OCI-M2 (cell line): ENCODE measurements around the gene ADAMTSL3.
"Not testable (repeated sequence)": the region's sequence is repeated elsewhere in the genome, so short reads cannot be mapped to it uniquely, and the experiment has no call there.

ENCODE experiments used
- DNase-seq: peaks from one replicate; lab custom pipeline; 2025; ENCODE audit not compliant: unreplicated experiment; lab: John Stamatoyannopoulos, UW

Gene ADAMTSL3

DNA sequence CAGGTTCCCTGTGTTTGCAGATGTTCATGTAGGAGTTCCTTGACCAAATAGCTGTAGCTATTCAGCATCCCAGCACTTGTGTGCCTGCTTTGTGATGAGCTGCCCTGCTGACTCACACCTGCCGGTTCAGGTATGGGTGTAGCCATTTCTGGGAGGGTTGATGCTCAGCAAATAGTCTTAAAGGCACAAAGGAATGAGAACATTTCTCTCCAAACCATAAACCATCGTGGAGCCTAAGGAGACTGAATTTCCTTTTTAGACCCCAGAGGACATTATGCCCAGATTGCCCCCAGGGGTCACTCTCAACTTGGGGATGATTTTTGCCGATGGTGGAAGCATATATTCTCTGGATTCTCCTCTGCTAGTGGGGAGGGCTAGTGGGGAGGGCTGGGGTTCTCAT is 80.6 kb downstream of the ADAMTSL3 start:
- no peak for DNase-seq

DNA sequence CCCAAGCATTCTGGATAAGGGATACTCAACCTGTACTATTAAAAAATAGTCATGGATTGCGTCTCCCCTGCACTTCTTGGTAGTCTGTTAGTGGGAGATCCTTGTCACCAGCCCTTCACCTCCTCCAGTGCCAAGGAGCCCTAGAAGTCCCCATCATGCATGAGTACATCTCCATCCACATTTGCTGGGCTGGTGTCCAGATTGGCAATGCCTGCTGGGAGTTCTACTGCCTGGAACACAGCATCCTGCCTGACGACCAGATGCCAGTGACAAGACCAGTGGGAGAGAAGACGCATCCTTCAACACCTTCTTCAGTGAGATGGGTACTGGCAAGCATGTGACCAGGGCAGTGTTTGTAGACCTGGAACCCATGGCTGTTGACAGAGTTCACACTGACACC is 85.7 kb downstream of the ADAMTSL3 start:
- no peak for DNase-seq

DNA sequence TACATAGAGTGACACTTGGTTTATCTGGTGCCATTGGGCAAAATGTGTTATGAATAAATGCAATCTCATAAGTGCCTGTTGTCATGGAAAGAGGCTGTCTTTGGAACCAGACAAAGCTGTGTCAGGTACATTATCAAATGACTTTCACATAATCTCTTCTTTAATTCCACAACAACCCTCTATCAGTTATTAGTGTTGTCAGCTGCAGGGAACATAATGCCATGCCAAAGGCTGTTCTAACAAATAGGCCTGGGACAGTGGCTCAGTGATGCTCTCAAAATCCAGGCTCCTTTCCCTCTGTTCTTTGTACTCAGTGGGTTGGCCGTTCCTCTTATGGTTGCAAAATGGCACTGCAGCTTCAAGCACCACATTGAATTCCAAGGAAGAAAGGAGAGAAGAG is 91.8 kb downstream of the ADAMTSL3 start:
- DNase-seq: no peak

DNA sequence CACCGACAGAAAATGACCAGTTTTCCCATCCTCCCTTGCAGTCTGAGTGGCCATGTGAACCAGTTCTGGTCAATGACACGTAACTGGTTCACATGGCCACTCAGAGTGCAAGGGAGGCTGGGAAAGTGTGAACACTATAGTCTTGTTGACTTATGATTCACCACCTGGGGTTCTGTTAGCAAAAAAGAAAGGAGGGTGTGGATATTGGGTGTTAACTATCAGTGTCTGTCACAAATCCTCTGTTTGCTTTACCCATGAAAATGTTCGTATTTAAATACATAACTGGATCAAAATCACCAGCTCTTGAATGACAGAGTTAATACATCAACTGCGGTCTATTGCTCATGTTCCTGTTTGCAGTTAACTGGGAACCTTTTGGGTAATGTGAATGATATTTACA is 92.3 kb downstream of the ADAMTSL3 start:
- DNase-seq: no peak

DNA sequence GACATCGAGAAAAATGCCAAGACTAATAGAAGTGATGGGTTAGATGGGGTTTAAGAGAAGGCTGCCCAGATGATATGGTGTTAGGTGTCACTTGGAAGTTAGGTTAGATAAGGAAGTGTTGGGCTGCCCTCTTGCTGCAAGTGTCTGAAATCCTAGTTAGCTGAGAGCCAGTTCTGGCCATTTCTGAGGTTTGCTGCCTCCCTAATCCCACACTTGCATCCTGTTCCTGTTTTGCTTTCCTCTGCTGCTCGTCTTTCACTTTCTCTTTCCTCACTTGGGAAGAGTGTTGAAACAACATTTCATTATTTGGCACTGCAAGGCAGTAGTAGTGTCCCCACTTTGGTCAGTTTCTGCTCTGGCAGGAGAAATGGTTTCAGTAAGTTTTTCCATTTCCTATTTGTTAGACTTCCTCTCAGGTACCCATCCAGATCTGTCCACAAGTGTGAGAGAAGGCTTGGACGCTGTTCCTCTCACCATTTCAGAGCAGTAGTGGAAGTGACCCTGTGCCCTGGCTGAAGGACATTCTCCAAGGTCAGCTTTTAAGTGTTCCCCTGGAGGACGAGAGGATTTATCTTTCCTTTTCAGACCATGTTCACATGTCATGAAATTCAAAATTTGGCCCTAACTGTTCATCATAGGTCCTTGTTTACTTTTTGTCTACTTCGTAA is 93.3 kb downstream of the ADAMTSL3 start:
- DNase-seq: no peak

DNA sequence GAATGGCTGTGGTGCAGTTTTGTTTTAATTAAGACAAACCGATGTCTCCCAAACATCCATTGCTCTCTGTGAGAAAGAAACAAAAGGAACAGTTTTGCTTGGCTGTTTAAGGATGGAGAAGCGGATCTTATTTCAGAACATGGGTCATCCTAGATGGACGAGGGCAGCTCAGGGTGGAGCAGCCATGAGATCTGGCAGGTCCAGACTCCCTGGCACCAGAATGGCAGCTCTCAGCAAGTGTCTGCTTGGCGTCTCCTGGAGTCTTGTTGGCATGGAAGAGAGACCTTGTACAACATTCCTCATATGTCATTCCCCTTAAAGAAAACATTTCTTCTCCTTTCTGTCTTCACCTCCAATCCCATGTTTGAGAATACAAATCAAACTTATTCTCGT is 93.8 kb downstream of the ADAMTSL3 start:
- no peak for DNase-seq

DNA sequence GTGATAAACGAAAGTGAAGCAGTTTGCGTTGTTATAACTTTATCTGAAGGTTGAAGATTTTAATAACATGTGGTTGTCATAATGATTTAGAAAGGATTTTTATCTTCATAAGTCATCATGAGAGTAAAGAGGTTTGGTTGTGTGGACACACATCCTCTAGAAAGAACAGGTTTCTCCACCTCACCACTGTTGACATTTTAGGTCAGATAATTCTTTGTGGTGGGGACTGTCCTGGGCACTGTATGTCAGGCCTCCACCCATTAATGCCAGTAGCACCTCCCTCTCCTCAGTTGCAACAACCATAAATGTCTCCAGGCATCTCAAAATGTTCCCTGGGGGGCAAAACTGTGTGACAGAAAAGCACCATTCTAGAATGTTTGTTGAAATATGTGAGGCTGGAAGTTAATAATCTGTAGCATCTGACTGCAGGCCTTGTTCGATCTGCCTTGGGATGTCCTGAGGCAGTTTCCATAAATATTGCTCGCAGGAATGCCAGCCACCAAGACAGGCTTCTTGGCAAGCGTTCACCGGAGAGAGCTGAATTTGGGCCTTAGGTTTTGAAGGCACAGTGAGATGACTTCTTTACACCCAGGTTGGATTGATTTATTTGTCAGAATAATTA is 100.1 kb downstream of the ADAMTSL3 start:
- DNase-seq: no peak

DNA sequence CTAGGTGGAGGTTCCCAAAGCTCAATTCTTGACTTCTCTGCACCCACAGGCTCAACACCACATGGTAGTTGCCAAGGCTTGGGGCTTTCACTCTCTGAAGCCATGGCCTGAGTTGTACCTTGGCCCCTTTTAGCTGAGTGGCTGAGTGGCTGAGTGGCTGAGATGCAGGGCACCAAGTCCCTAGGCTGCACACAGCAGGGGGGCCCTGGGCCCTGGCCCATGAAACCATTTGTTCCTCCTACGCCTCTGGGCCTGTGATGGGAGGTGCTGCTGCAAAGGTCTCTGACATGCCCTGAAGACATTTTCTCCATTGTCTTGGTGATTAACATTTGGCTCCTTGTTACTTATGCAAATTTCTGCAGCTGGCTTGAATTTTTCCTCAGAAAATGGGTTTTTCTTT is 103.4 kb downstream of the ADAMTSL3 start:
- DNase-seq: not testable (repeated sequence)

DNA sequence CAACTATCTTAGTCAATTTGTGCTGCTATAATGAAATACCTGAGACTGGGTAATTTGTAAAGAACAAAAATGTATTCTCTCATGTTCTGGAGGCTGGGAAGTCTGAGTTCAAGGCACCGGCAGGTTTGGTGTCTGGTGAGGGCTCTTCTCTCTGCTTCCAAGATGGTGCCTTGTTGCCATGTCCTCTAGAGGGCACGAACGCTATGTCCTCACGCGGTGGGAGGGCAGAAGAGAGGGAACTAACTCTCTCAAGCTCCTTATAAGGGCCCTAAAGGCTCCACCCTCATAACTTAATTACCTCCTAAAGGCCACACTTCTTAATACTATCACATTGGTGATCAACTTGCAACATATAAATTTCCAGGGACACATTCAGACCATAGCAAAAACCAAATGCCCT is 108.4 kb downstream of the ADAMTSL3 start:
- DNase-seq: no peak

DNA sequence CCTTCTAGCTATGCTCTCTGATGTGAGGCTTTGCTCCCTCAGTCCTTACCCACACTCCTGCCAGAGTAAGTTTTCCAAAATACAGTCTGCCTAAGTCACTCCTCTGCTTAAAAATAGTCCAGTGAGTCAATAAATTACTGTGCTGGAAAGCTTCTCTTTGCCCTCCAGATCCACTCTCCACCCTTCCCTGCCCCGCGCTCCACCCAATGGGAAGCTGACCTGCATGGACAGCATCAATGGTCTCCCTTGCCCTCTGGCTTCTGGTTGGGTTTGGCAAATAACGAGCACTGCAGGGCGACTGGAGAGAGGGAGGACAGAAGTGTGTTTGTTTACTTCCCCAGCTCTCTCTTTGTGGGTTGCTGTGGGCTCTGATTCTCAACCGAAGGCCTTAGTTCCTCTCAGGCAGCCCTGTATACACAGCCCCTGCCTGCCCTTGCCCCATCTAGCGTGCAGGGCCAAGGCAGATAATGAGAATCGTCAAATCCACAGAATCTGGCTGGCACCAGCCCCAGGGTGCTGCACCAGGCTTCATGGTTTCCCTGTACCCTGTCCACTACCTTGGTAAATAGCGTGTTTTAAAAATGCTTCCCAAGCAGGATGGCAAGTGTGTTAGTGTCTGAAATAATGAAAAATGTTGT is 110.4 kb downstream of the ADAMTSL3 start:
- no peak for DNase-seq

DNA sequence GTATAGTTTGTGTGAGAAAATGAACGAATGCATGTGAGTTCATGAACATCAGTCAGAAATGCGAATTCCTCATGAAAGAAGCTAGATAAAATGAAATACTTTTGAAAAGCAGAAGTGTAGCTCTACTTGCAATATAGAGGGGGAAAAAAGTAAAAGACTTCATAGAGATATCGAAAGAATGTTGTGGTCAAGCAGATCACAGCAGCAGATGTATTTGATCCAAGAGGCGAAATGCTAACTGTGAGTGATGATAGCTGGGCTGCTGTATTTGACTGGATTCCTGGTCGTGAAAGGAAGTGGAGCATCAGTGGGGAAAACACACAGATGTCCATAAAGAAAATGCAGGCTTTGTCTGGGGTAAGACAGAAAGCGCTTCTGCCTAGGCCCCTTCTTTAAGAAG is 112.4 kb downstream of the ADAMTSL3 start:
- DNase-seq: no peak

DNA sequence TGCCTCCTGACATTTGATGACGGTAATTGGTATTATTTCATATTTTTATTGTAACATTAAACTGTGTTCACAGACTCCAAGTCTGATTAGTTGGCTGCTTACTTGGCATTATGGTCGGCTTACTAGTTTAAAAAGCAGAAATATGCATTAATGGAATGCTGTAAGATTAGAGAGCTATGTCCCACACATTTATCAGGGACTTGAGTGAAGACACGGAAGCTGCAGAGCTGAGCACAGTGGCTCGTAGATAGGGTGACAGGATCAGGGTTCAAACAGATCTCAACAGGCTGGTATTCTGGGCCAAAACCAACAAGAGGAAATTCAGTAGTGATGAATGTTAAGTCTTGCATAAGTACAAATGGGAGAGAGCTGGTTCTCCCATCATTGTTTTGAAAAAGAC is 113.8 kb downstream of the ADAMTSL3 start:
- no peak for DNase-seq

DNA sequence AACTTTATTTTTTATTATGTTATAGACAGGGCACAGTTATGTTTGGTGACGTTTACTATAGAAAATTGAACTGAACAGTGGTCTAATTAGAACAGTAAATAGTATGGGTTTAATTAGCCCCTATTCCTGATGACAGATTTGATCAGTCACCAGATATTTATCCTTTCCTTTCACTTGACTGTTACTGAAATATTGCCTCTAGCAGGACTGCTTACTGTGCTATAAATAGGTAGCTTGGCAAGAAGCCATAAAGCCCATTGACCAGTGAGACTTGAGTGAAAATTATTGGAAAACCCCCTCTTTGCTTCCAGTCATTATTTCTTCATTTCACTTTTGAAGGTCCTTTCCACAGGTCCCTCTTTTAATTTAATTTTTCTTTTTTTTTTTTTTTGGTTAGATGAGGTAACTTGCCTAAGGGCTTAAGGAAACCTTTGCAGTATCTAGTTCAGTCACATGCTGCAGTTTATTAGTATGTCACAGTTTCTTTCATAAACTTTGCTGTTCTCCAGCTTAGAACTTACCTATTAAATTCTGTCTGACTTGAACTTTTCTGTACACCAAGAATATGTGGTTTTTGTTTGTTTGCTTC is 115.6 kb downstream of the ADAMTSL3 start:
- no peak for DNase-seq

DNA sequence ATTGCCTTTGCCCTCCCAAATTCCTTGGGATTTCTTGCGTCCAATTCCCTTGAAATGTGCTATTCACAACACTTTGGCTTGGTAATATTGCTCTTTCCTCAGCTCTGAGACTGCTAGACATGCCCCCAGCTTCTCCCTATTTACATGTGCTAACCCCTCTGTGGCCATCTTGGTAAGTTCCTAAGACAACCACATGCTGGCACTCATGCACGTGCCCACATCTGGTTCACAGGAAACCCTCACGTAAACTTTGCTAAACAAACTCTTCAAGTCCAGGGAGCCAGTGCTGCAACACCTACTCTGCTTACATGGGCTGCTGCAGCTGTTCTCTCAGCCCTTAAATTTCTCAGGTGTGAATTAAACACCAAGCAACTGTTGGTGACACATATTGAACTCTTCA is 121.8 kb downstream of the ADAMTSL3 start:
- DNase-seq: no peak

DNA sequence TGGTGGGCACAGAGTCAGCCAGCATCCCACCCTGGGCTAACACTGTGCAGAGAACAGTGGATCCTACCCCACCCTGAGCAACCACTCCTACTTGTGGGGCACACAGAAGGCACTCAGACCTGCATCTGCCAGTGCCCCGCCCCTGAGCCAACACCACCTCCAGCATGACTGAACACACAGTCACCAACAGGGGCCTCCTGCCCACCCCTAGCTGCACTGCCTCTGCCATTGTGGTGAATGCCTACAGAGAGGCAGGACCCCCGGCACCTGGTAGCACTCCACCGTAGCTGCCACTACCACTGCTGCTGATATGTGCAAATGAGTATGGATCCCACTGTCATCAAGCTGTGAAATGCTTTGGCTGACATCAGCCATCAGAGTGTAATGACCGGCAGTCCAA is 123.1 kb downstream of the ADAMTSL3 start:
- DNase-seq: no peak

DNA sequence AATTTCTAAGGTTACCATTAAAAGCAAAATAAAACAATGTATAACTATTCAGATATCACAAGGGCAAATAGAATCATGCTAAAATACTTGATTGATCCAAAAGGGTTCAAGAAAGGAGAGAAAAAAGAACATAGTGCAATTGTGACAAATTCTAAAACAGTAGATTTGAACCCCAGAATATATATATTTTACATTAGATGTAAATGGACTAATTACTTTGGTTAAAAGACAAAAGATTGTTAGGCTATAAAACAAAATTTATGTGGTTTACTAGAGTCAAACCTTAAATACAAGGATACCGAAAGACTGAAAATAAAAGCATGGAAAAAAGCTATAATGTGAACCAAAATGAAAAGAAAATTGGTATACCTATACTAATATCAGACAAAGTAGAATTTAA is 129.3 kb downstream of the ADAMTSL3 start:
- no peak for DNase-seq

DNA sequence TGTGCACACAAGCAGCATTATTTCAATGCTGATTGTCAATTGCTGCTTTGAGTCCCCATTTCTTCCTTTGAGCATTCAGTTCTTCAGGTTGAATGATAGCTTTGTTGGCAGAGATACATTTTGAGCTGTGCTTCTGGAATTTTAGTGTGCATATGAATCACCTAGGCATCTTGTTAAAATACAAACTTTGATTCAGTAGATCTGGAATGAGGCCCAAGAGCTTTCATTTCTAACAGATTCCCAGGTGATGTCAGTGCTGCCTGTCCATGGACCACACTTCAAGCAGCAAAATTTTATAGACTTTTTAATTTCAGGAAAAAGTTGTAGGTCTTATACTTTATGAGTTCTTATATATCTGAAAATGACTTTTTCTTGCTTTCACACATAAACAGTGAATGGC is 131.1 kb downstream of the ADAMTSL3 start:
- no peak for DNase-seq

DNA sequence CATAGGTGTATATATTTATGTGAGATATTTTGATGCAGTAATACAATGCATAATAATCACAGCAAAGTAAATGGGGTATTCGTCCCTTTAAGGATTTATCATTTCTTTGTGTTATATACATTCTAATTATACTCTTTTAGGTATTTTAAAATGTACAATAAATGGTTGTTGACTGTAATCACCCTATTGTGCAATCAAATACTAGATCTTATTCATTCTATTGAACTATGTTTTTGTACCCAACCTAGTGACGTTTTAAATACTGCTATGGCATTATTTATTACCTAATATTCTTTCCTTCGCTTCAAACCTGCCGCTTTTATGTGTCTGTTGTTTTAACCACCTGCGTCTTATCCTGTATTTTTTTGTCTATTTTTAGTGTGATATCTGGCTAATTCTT is 132.4 kb downstream of the ADAMTSL3 start:
- DNase-seq: no peak

DNA sequence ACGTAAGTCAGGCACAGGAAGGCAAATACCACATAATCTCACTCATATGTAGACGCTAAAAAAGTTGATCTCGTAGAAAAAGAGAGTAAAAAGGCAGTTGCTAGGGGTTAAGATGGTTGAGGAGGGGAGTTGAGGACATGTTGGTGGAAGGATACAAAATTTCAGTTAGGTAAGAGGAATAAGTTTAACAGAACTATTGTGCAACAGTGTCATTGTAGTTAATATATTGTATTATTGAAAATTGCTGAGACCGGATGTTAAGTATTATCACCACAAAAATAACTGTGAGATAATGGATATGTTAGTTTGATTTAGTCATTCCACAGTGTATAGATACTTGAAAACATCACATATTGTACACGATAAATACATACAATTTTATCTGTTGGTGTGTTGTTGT is 139.1 kb downstream of the ADAMTSL3 start:
- DNase-seq: no peak

DNA sequence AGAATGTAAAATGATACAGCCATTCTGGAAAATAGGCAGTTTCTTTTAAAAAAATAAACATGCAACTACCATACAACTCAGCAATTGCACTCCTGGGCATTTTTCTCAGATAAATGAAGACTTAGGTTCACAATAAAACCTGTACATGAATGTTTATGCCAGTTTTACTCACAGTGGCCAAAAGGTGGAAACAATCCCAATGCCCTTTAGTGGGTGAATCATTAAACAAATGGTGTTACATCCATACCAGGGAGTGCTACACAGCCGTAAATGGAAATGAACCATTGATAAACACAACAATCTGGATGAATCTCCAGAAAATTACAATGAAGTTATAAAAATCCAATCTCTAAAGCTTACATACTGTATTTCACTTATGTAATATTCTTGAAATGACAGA is 140.3 kb downstream of the ADAMTSL3 start:
- DNase-seq: no peak

DNA sequence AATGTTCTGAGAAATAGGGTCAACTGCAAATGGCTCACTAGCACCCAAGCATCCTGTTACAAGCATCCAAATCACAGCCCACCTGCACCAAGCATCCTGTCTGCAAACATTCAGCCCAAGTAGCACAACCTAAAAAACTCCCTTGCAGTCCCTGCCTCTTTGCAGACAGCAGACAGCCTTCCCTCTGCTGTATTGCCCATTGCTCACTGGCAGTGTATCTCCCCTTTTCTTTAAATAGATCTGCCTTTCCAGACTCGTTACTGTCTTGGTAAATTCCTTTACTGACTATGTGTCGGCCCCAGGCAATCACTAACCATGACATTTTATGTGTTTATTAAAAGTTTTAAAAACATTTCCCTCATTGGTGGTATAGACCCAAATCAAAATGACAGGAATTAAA is 155.4 kb downstream of the ADAMTSL3 start:
- DNase-seq: no peak

DNA sequence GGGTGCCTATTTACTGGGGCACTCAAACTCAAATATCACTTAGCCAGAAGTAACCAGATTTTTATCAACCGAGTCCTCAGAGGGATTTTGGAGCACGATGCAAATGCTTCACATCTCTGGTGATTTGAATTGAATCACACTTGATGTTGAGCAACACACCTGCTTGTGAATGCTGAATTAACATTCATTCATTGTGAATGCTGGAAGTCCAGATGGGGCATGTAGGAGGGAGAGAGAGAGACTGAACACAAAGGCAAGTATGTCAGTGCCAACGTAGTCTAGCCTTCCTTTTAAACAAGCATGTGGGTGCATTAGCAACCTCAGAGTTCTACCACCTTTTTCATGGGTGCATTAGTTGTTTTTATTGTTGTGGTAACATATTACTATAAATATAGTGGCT is 156.2 kb downstream of the ADAMTSL3 start:
- no peak for DNase-seq
